Keratinocyte (primary cell): ENCODE measurements around the gene RTL1. TPM values are rescaled to one million over a fixed set of nuclear protein-coding genes. Genes with fewer than 3 reads are reported as not detected.

ENCODE experiments used
- DNase-seq: peaks from one replicate; pipeline ENCODE4 v3.0.0-alpha.2; 2011; ENCODE audit warnings: low read depth, missing footprints, low spot score
- FAIRE-seq: peaks from 2 replicates; lab custom pipeline; 2011; peaks lifted over from hg19 to GRCh38; lab: Jason Lieb, UNC
- H2AFZ ChIP-seq: 2 replicates; pipeline ENCODE4 v1.6.0; 2012; ENCODE audit warnings: low read length, control low read depth, inconsistent platforms; ENCODE audit not compliant: control insufficient read depth
- H3K27ac ChIP-seq: 2 replicates; pipeline ENCODE4 v1.5.1; 2011; ENCODE audit warnings: low read length; ENCODE audit not compliant: control insufficient read depth, insufficient read depth
- H3K27me3 ChIP-seq: 3 replicates; pipeline ENCODE4 v1.6.0; 2011; ENCODE audit warnings: low read length; ENCODE audit not compliant: control insufficient read depth, insufficient read depth; ENCODE audit errors: extremely low read depth
- H3K36me3 ChIP-seq, 2 experiments: 2 replicates in 1 of 2; 3 replicates in 1 of 2; pipeline ENCODE4 v1.5.1; 2011; ENCODE audit warnings: low read length in 2 of 2, mild to moderate bottlenecking in 1 of 2; ENCODE audit not compliant: control insufficient read depth in 2 of 2, insufficient read depth in 2 of 2; ENCODE audit errors: extremely low read depth in 1 of 2
- H3K4me1 ChIP-seq: 3 replicates; pipeline ENCODE4 v1.5.1; 2011; ENCODE audit warnings: low read length; ENCODE audit not compliant: control insufficient read depth, insufficient read depth; ENCODE audit errors: extremely low read depth
- H3K4me2 ChIP-seq: 3 replicates; pipeline ENCODE4 v1.6.0; 2011; ENCODE audit warnings: low read depth, low read length; ENCODE audit not compliant: control insufficient read depth, insufficient read depth; ENCODE audit errors: extremely low read depth
- H3K4me3 ChIP-seq, 3 experiments: fragments of 200-600 bp in 1 of 3; sonication (generic) in 1 of 3; 2 replicates in 2 of 3; 3 replicates in 1 of 3; pipeline ENCODE4 v1.5.1; 2011 to 2016; ENCODE audit warnings: low read length in 3 of 3, mild to moderate bottlenecking in 3 of 3, control low read depth in 2 of 3, inconsistent platforms in 1 of 3, low read depth in 1 of 3, mixed read lengths in 1 of 3, mixed run types in 1 of 3, moderate library complexity in 1 of 3; ENCODE audit not compliant: control insufficient read depth in 2 of 3, insufficient read depth in 2 of 3; ENCODE audit errors: extremely low read depth in 1 of 3
- H3K79me2 ChIP-seq: 2 replicates; pipeline ENCODE4 v1.6.0; 2012; ENCODE audit warnings: low read length; ENCODE audit not compliant: control insufficient read depth, insufficient read depth
- H3K9ac ChIP-seq: 3 replicates; pipeline ENCODE4 v1.6.0; 2011; ENCODE audit warnings: low read length; ENCODE audit not compliant: control insufficient read depth, insufficient read depth; ENCODE audit errors: extremely low read depth
- H3K9me1 ChIP-seq: 3 replicates; pipeline ENCODE4 v1.6.0; 2011; ENCODE audit warnings: low read length; ENCODE audit not compliant: control insufficient read depth, insufficient read depth; ENCODE audit errors: extremely low read depth
- H3K9me3 ChIP-seq: 2 replicates; pipeline ENCODE4 v1.5.1; 2012; ENCODE audit warnings: low read depth, low read length; ENCODE audit not compliant: control insufficient read depth
- H4K20me1 ChIP-seq: 3 replicates; pipeline ENCODE4 v1.6.0; 2011; ENCODE audit warnings: low read length; ENCODE audit not compliant: control insufficient read depth, insufficient read depth; ENCODE audit errors: extremely low read depth
- CTCF ChIP-seq, 3 experiments: IDR thresholded peaks in 1 of 3; conservative IDR thresholded peaks in 1 of 3; optimal IDR thresholded peaks in 1 of 3; 2 replicates in 2 of 3; 3 replicates in 1 of 3; pipeline versions ENCODE3 to v1.5.1; 2011; ENCODE audit warnings: low read length in 3 of 3, mild to moderate bottlenecking in 3 of 3, moderate library complexity in 2 of 3, control low read depth in 1 of 3, inconsistent platforms in 1 of 3; ENCODE audit not compliant: insufficient read depth in 2 of 3; ENCODE audit errors: extremely low read depth in 1 of 3
- EZH2 ChIP-seq: IDR thresholded peaks from one replicate; pipeline ENCODE4 v1.6.1; 2012; ENCODE audit warnings: inconsistent platforms, mild to moderate bottlenecking, low read length, moderate library complexity
- dilution Hi-C: fragments of 300-500 bp; cut with MboI; formaldehyde crosslinking; loops from one replicate; pipeline ENCODE4 v1.7.0; 2020; ENCODE audit warnings: low sequenced_read_pairs; ENCODE audit not compliant: extremely low pct_ligation_motif_present
- polyA plus RNA-seq, 5 experiments: library from polyadenylated mRNA; depleted of rRNA in 3 of 5; stranded (reverse) in 3 of 5; stranded (forward) in 1 of 5; unstranded in 1 of 5; fragments of >200 nt; gene quantifications; 1 replicate in 1 of 5; 2 replicates in 3 of 5; 3 replicates in 1 of 5; pipeline versions ENCODE4 v1.2.1 to v1.2.3, GENCODE V29; 2011 to 2012; ENCODE audit warnings: missing spikeins in 2 of 5, low read depth in 1 of 5, low replicate concordance in 1 of 5

RTL1 gene
- polyA plus RNA-seq, 1 donor (not counting 4 experiments of a cell fraction or from before 2014, with no cell fraction given) = not detected

GRCh38 chr14:100888789-100889315, 14.7 kb downstream of the RTL1 start:
- no peak overlapping the region for H3K4me3 ChIP-seq
- H3K27ac ChIP-seq = no peak overlapping the region
- no peaks in the 10 kb centered on the region for H3K36me3 ChIP-seq
- H2AFZ ChIP-seq = no peak overlapping the region
- DNase-seq (no peak), FAIRE-seq (no peak)
- TF ChIP-seq CTCF (optimal IDR thresholded peaks at IDR 0.05 in 1 of 3, IDR thresholded peaks at IDR 0.05 in 1 of 3, conservative IDR thresholded peaks at IDR 0.05 in 1 of 3; ENCODE audit: extremely low read depth in 1 of 3, insufficient read depth in 2 of 3, low read length in 3 of 3) (no peak), EZH2 (no peak)
- H3K27me3 ChIP-seq = no peaks in the 10 kb centered on the region
- H3K4me1 ChIP-seq = no peaks in the 10 kb centered on the region
- no peaks in the 10 kb centered on the region for H3K9me3 ChIP-seq
- dilution Hi-C loops = no loop called here
- H3K9me1 ChIP-seq = no peaks in the 10 kb centered on the region
- H4K20me1 ChIP-seq = no peaks in the 10 kb centered on the region
- H3K4me2 ChIP-seq = no peak overlapping the region
- no peaks in the 10 kb centered on the region for H3K79me2 ChIP-seq
- H3K9ac ChIP-seq = no peak overlapping the region

GRCh38 chr14:100887728-100888335, 15.7 kb downstream of the RTL1 start:
- H3K27ac ChIP-seq = no peak overlapping the region

More at GRCh38 chr14:100887728-100888335, 15.7 kb downstream of the RTL1 start:
- FAIRE-seq (no peak), DNase-seq (no peak)
- Histone ChIP-seq H3K9me3 (peaks cover 2% of the 10 kb centered on the region), H3K36me3 (no peaks in the 10 kb centered on the region), H3K4me3 (no peak overlapping the region), H4K20me1 (no peaks in the 10 kb centered on the region), H2AFZ (no peak overlapping the region), H3K4me2 (no peak overlapping the region), H3K4me1 (no peaks in the 10 kb centered on the region), H3K79me2 (no peaks in the 10 kb centered on the region), H3K9ac (no peak overlapping the region), H3K27me3 (no peaks in the 10 kb centered on the region), H3K9me1 (no peaks in the 10 kb centered on the region)
- no peak for TF ChIP-seq EZH2
- no peak for TF ChIP-seq CTCF (optimal IDR thresholded peaks at IDR 0.05 in 1 of 3, IDR thresholded peaks at IDR 0.05 in 1 of 3, conservative IDR thresholded peaks at IDR 0.05 in 1 of 3; ENCODE audit: extremely low read depth in 1 of 3, insufficient read depth in 2 of 3, low read length in 3 of 3)
- dilution Hi-C loops = no loop called here
